HG02571 (cell line): Measurements from ENCODE around the gene BABAM1.

Experiments used
- ATAC-seq: cut with Tn5 transposase; IDR thresholded peaks from one replicate; pipeline ENCODE4 v1.9.1; 2021; ENCODE audit warnings: mild to moderate bottlenecking, moderate library complexity; ENCODE audit not compliant: unreplicated experiment

Gene BABAM1

GRCh38 chr19:17302391-17303166 lies 35.3 kb downstream of the BABAM1 start:
- no peak for ATAC-seq

- ATAC-seq = peak; percentile 48
Observed at GRCh38 chr19:17303167-17303939, 36.1 kb downstream of the BABAM1 start, which contains the start of gene ABHD8. TSS of gene ABHD8 (minus strand) at chr19:17303425. CDS start at chr19:17301616, 1,809 bp downstream.

- no peak for ATAC-seq
Observed at GRCh38 chr19:17303940-17304267, 36.7 kb downstream of the BABAM1 start.

GRCh38 chr19:17304386-17305215 lies 37.4 kb downstream of the BABAM1 start:
- ATAC-seq = no peak

- no peak for ATAC-seq
Observed at GRCh38 chr19:17305216-17305516, 37.9 kb downstream of the BABAM1 start.

- ATAC-seq = peak; percentile 49
Observed at GRCh38 chr19:17305517-17306284, 38.5 kb downstream of the BABAM1 start, which contains the start of gene MRPL34. TSS of gene MRPL34 (plus strand) at chr19:17305872. CDS start at chr19:17305893, 21 bp downstream.

- no peak for ATAC-seq
Observed at GRCh38 chr19:17306285-17306714, 39.1 kb downstream of the BABAM1 start.

GRCh38 chr19:17307876-17308377 lies 40.7 kb downstream of the BABAM1 start:
- no peak for ATAC-seq

GRCh38 chr19:17309198-17309964 lies 42.1 kb downstream of the BABAM1 start, which contains the start of gene DDA1:
TSS of gene DDA1 (plus strand) at chr19:17309563. CDS start at chr19:17309655, 92 bp downstream.
- peak; percentile 57 for ATAC-seq

GRCh38 chr19:17309965-17310461 lies 42.8 kb downstream of the BABAM1 start:
- no peak for ATAC-seq

- ATAC-seq = no peak
Observed at GRCh38 chr19:17311455-17312188, 44.4 kb downstream of the BABAM1 start.

GRCh38 chr19:17312189-17313113 lies 45.2 kb downstream of the BABAM1 start:
- ATAC-seq = no peak

- no peak for ATAC-seq
Observed at GRCh38 chr19:17314007-17314593, 46.9 kb downstream of the BABAM1 start.

GRCh38 chr19:17318966-17319365 lies 51.7 kb downstream of the BABAM1 start:
- no peak for ATAC-seq

GRCh38 chr19:17319473-17320238 lies 52.4 kb downstream of the BABAM1 start:
- no peak for ATAC-seq

GRCh38 chr19:17320435-17320834 lies 53.2 kb downstream of the BABAM1 start:
- ATAC-seq = no peak
